AG04450 (cell line): ENCODE data around the gene RAX2. TPM values are rescaled to one million over a fixed set of nuclear protein-coding genes. Genes with fewer than 3 reads are reported as not detected.
"Not testable (repeated sequence)": the region's sequence is repeated elsewhere in the genome, so short reads cannot be mapped to it uniquely, and the experiment has no call there.

Experiments
- CTCF ChIA-PET: fragments of 300-600, 350-600 bp; formaldehyde crosslinking; extraction: SDS; loops from one replicate; lab custom pipeline; 2022; ENCODE audit warnings: antibody characterized with exemption, inconsistent platforms; lab: Charles Lee
- POLR2A ChIA-PET: fragments of 350-600 bp; formaldehyde crosslinking; extraction: SDS; loops from one replicate; lab custom pipeline; 2021; ENCODE audit warnings: antibody characterized with exemption, inconsistent platforms; lab: Yijun Ruan, JAX
- DNase-seq: peaks from one replicate; pipeline ENCODE4 v3.0.0-alpha.2; 2011; ENCODE audit warnings: low read depth, low spot score
- H3K27ac ChIP-seq: one replicate; pipeline ENCODE4 v1.5.1; 2012; ENCODE audit warnings: low read depth, low read length, control low read depth
- H3K27me3 ChIP-seq: one replicate; pipeline ENCODE4 v1.6.0; 2012; ENCODE audit warnings: low read length; ENCODE audit not compliant: control insufficient read depth, insufficient read depth
- H3K4me3 ChIP-seq: 2 replicates; pipeline ENCODE4 v1.5.1; 2011; ENCODE audit warnings: mild to moderate bottlenecking, low read depth, low read length, control low read depth
- H3K9me3 ChIP-seq: 2 replicates; pipeline ENCODE4 v1.5.1; 2012; ENCODE audit warnings: low read length; ENCODE audit not compliant: control insufficient read depth, insufficient read depth
- polyA plus RNA-seq: library from polyadenylated mRNA; depleted of rRNA; stranded (reverse); fragments of >200 nt; gene quantifications from 2 replicates; pipeline ENCODE4 v1.2.3, GENCODE V29; 2011
- TF ChIP-seq, protein P1 (sequence below): IDR thresholded peaks from 2 replicates; pipeline ENCODE4 v1.5.1; 2011; ENCODE audit warnings: low read depth, low read length, control low read depth, inconsistent platforms

RAX2 gene
- polyA plus RNA-seq, 1 experiment = not detected

DNA sequence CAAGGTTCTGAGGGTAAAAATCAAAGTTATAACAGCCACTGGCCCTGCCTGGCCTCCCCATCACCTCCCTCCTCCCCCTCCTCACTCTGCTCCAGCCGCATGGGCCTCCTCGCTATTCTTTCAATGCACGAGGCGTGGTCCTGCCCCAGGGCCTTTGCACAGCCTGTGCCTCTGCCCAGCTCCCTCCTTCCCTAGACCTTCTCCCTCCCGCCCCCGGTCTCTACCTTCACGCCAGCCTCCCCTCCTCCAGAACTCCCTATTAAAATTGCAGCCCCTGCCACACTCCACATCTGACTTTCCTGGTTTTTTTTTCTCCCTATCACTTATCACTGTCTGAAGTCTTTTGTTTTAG lies 3.3 kb downstream of the RAX2 start:
- H3K27ac ChIP-seq = no peak overlapping the region
- peaks cover 1% of the 10 kb centered on the region for H3K27me3 ChIP-seq
- TF ChIP-seq, protein P1, sequence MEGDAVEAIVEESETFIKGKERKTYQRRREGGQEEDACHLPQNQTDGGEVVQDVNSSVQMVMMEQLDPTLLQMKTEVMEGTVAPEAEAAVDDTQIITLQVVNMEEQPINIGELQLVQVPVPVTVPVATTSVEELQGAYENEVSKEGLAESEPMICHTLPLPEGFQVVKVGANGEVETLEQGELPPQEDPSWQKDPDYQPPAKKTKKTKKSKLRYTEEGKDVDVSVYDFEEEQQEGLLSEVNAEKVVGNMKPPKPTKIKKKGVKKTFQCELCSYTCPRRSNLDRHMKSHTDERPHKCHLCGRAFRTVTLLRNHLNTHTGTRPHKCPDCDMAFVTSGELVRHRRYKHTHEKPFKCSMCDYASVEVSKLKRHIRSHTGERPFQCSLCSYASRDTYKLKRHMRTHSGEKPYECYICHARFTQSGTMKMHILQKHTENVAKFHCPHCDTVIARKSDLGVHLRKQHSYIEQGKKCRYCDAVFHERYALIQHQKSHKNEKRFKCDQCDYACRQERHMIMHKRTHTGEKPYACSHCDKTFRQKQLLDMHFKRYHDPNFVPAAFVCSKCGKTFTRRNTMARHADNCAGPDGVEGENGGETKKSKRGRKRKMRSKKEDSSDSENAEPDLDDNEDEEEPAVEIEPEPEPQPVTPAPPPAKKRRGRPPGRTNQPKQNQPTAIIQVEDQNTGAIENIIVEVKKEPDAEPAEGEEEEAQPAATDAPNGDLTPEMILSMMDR = no peak
- DNase-seq = no peak
- H3K4me3 ChIP-seq = no peak overlapping the region
- POLR2A ChIA-PET = no interaction called here
- CTCF ChIA-PET = no interaction called here
- no peaks in the 10 kb centered on the region; the same call in 1 of the 2 replicates for H3K9me3 ChIP-seq

DNA sequence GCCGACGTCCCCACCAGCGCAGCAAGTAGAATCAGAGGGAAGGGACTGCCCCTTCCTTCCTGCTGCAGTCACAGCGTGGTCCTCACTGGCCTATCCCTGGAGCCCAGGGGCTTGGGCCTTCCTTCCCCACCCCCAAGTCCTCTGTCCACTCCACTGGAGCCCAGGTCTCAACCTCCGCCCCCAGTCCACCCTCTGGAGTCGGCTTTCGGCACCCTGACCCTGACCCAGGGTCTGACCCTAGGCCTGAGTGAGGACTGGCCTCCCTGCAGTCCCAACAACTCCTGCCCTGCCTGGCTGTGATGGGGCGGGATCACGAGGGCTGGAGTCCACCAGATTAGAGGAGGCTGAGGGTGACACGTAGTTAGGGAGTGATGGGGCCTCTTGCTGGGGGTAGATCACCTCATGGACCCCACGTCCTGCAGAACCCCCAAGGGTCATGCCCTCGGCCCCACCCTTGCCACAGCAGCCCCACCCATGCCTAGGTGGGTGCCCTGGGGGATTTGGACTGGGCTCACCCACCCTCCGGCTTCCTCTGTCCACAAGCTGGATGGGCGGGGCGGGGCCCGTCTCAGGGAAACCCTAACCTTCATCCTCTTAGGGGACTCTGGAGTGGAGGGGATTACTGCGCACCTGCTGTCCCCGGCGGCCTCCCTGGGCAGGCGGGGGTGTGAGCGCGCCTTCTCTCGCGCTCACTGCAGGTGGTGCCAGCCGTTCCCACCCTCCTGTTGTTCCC lies 3.8 kb downstream of the RAX2 start:
- Histone ChIP-seq H3K27ac (no peak overlapping the region), H3K9me3 (no peaks in the 10 kb centered on the region; the same call in 1 of the 2 replicates), H3K27me3 (no peaks in the 10 kb centered on the region), H3K4me3 (no peak overlapping the region)
- no peak for DNase-seq
- ChIA-PET CTCF (no interaction called here), POLR2A (interaction anchor here (0.5 kb wide), 1 partner anchor 122 kb away, joined by 4 read pairs; no protein-coding TSS in a partner anchor)
- TF ChIP-seq, protein P1 = no peak

DNA sequence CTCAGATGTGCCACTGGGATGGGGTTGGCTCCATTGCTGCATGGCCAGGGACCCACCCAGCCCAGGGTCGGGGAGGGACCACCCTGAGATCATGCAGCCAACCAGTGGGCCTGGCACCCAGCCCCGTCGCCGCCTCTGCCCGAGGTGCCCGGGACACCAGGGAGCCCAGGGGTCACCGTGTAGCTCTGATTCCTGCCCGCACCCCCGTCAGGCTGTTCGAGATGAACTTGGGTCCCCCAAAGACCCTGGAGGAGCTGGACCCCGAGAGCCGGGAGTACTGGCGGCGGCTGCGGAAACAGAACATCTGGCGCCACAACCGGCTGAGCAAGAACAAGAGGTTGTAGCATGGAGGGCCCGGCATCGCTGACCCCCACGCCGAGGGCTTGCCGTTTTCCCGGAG lies 5.0 kb downstream of the RAX2 start:
- no peaks in the 10 kb centered on the region; the same call in 1 of the 2 replicates for H3K9me3 ChIP-seq
- TF ChIP-seq, protein P1 = no peak
- no peak for DNase-seq
- ChIA-PET POLR2A (no interaction called here), CTCF (no interaction called here)
- H3K4me3 ChIP-seq = no peak overlapping the region
- no peaks in the 10 kb centered on the region for H3K27me3 ChIP-seq
- no peak overlapping the region for H3K27ac ChIP-seq

DNA sequence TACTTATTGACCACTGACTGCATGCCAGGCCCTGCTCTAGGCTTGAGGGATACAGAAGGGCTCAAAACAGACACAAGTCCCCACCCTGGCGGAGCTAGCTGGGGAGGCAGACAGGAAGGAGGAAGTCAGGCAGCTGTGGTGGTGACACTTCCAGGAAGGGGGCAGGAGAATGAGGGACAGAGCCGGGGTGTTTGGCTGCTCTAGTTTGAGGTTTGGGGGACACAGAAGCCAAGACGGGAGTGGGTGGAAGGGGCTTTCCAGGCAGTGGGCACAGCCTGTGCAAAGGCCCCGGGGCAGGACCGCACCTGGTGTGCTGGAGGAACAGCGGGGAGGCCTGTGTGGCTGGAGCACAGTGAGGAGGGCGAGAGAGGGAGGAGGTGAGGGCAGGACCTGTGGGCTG lies 5.5 kb downstream of the RAX2 start:
- ChIA-PET CTCF (interaction anchor here (0.6 kb wide), 1 partner anchor 1025 kb away, joined by 3 read pairs; the partner anchor contains the start of gene FEM1A), POLR2A (no interaction called here)
- Histone ChIP-seq H3K9me3 (no peaks in the 10 kb centered on the region; the same call in 1 of the 2 replicates), H3K27me3 (no peaks in the 10 kb centered on the region), H3K4me3 (no peak overlapping the region), H3K27ac (no peak overlapping the region)
- DNase-seq = no peak
- TF ChIP-seq, protein P1 = no peak

DNA sequence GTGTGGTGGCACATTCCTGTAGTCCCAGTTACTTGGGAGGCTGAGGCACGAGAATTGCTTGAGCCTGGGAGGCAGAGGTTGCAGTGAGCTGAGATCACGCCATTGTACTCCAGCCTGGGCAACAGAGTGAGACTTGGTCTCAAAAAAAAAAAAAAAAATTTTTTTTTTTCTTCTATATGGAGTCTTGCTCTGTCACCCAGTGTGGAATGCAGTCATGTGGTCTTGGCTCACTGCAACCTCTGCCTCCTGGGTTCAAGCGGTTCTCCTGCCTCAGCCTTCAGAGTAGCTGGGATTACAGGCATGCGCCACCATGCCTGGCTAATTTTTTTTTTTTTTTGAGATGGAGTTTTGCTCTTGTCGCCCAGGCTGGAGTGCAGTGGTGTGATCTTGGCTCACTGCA lies 6.3 kb downstream of the RAX2 start:
- H3K27me3 ChIP-seq, H3K9me3 ChIP-seq, CTCF ChIA-PET, H3K27ac ChIP-seq, DNase-seq, H3K4me3 ChIP-seq: not testable (repeated sequence)
- POLR2A ChIA-PET = interaction anchor here (0.6 kb wide), 1 partner anchor 53 kb away, joined by 3 read pairs; no protein-coding TSS in a partner anchor
